B cell (primary cell): ENCODE data around the gene OR10K2. TPM values are rescaled to one million over a fixed set of nuclear protein-coding genes. Genes with fewer than 3 reads are reported as not detected.

ENCODE experiments used
- ATAC-seq: fragments of 200-7000 bp; cut with Tn5 transposase; one replicate; pipeline ENCODE4 v1.10.0; 2021; ENCODE audit warnings: low read depth, mild to moderate bottlenecking, moderate number of reproducible peaks, moderate library complexity
- CTCF ChIA-PET: fragments of 350-600 bp; sonication (Branson Sonifier 250); formaldehyde crosslinking; loops from one replicate; lab custom pipeline; 2021; ENCODE audit warnings: antibody characterized with exemption, inconsistent platforms; lab: Charles Lee
- POLR2A ChIA-PET: fragments of 350-600 bp; sonication (Branson Sonifier 250); formaldehyde crosslinking; loops from one replicate; lab custom pipeline; 2021; ENCODE audit warnings: antibody characterized with exemption; lab: Charles Lee
- DNase-seq: peaks from one replicate; pipeline ENCODE4 v3.0.0; 2013
- H2AFZ ChIP-seq: 2 replicates; pipeline ENCODE4 v1.6.1; 2012; ENCODE audit warnings: mild to moderate bottlenecking, low read depth, low read length; ENCODE audit not compliant: insufficient read depth, poor library complexity, severe bottlenecking
- H3K27ac ChIP-seq, 2 donors: 1 replicate in 1 of 2; 2 replicates in 1 of 2; pipeline ENCODE4 v1.5.1; 2012 to 2013; ENCODE audit warnings: low read length in 2 of 2, mild to moderate bottlenecking in 2 of 2, moderate library complexity in 1 of 2
- H3K27me3 ChIP-seq, 4 experiments: fragments of 200-600 bp in 1 of 4; sonication (generic) in 1 of 4; replicated peaks in 1 of 4; 1 replicate in 2 of 4; 2 replicates in 2 of 4; pipeline versions ENCODE4 v1.6.1 to v1.7.0; 2013 to 2016; ENCODE audit warnings: low read length in 3 of 4, mild to moderate bottlenecking in 2 of 4, mixed read lengths in 1 of 4, moderate library complexity in 1 of 4; ENCODE audit not compliant: insufficient read depth in 4 of 4, control insufficient read depth in 3 of 4; ENCODE audit errors: control extremely low read depth in 1 of 4
- H3K36me3 ChIP-seq, 2 experiments: replicated peaks in 1 of 2; 1 replicate in 1 of 2; 2 replicates in 1 of 2; pipeline versions ENCODE4 v1.6.1 to v1.7.1; 2013; ENCODE audit warnings: low read length in 1 of 2; ENCODE audit not compliant: insufficient read depth in 2 of 2, control insufficient read depth in 1 of 2; ENCODE audit errors: control extremely low read depth in 1 of 2, extremely low read depth in 1 of 2
- H3K4me1 ChIP-seq, 2 donors: fragments of 200-600 bp in 1 of 2; sonication (generic) in 1 of 2; 1 replicate in 1 of 2; 2 replicates in 1 of 2; pipeline versions ENCODE4 v1.5.1 to v1.6.1; 2013 to 2017; ENCODE audit warnings: low read length in 2 of 2; ENCODE audit not compliant: control insufficient read depth in 2 of 2, insufficient read depth in 2 of 2
- H3K4me2 ChIP-seq: replicated peaks from 2 replicates; pipeline ENCODE3; 2012; ENCODE audit warnings: mild to moderate bottlenecking, low read depth, low read length; ENCODE audit not compliant: poor library complexity, severe bottlenecking
- H3K4me3 ChIP-seq, 5 experiments: fragments of 200-600 bp in 1 of 5; sonication (generic) in 1 of 5; 1 replicate in 3 of 5; 2 replicates in 2 of 5; pipeline versions ENCODE4 v1.5.1 to v1.7.0; 2011 to 2016; ENCODE audit warnings: low read length in 4 of 5, mild to moderate bottlenecking in 4 of 5, low read depth in 2 of 5, control low read depth in 1 of 5, moderate library complexity in 1 of 5; ENCODE audit not compliant: insufficient read depth in 1 of 5; ENCODE audit errors: control extremely low read depth in 1 of 5, extremely low read depth in 1 of 5
- H3K79me2 ChIP-seq: fragments of 200-600 bp; sonication (generic); one replicate; pipeline ENCODE4 v1.6.0; 2016; ENCODE audit warnings: low read length; ENCODE audit not compliant: control insufficient read depth, insufficient read depth
- H3K9ac ChIP-seq: fragments of 200-600 bp; sonication (generic); 2 replicates; pipeline ENCODE4 v1.6.1; 2017; ENCODE audit warnings: mild to moderate bottlenecking, low read length, moderate library complexity
- H3K9me3 ChIP-seq, 3 donors: one replicate each; pipeline versions ENCODE4 v1.6.1 to v1.7.1; 2013; ENCODE audit warnings: low read length in 2 of 3; ENCODE audit not compliant: control insufficient read depth in 2 of 3, insufficient read depth in 1 of 3; ENCODE audit errors: control extremely low read depth in 1 of 3
- H4K20me1 ChIP-seq: 2 replicates; pipeline ENCODE4 v1.6.0; 2012; ENCODE audit warnings: mild to moderate bottlenecking, low read length; ENCODE audit not compliant: insufficient read depth, control insufficient read depth, poor library complexity, severe bottlenecking
- H3K27ac Mint-ChIP-seq: one replicate; pipeline ENCODE4 v1.8.0; 2021; ENCODE audit warnings: mixed read lengths
- H3K27me3 Mint-ChIP-seq: one replicate; pipeline ENCODE4 v1.8.0; 2021; ENCODE audit warnings: mixed read lengths
- H3K4me1 Mint-ChIP-seq: one replicate; pipeline ENCODE4 v1.8.0; 2021; ENCODE audit warnings: mixed read lengths
- H3K4me3 Mint-ChIP-seq: one replicate; pipeline ENCODE4 v1.8.0; 2021; ENCODE audit warnings: mixed read lengths
- H3K9me3 Mint-ChIP-seq: one replicate; pipeline ENCODE4 v1.8.0; 2022; ENCODE audit warnings: mixed read lengths; ENCODE audit not compliant: insufficient read depth
- CTCF ChIP-seq: fragments of 200-600 bp; IDR thresholded peaks from one replicate; pipeline ENCODE4 v1.8.0; 2022; ENCODE audit warnings: antibody characterized with exemption, mild to moderate bottlenecking
- EZH2 ChIP-seq: IDR thresholded peaks from 2 replicates; pipeline ENCODE4 v1.6.1; 2012; ENCODE audit warnings: borderline replicate concordance, low read depth, mild to moderate bottlenecking, moderate library complexity, low read length; ENCODE audit not compliant: insufficient read depth, poor library complexity, severe bottlenecking
- WGBS: methylation state at CpG from one replicate; pipeline ENCODE4 v1.1.5; 2013; ENCODE audit warnings: missing lambda C conversion rate; ENCODE audit not compliant: insufficient coverage; 5-methylcytosine and 5-hydroxymethylcytosine counted together
- intact Hi-C: fragments of 100-400 bp; cut with micrococcal nuclease; formaldehyde crosslinking; loops from one replicate; pipeline ENCODE4 v1.10.0; 2022
- polyA plus RNA-seq: library from polyadenylated mRNA; depleted of rRNA; stranded (reverse); fragments of >200 nt; gene quantifications from 2 replicates; pipeline ENCODE4 v1.2.3, GENCODE V29; 2012
- total RNA-seq, 2 donors: library from RNA; stranded (reverse); fragments of 120-200 nt in 1 of 2; gene quantifications; 1 replicate in 1 of 2; 2 replicates in 1 of 2; pipeline versions ENCODE4 v1.2.3 to v1.2.4, GENCODE V29; 2013 to 2022

OR10K2 gene
- total and polyA plus RNA-seq, 2 donors (not counting 1 experiment from before 2014, with no cell fraction given): not detected

GRCh38 chr1:158407092-158407491 is 18.9 kb downstream of the OR10K2 start:
- ChIA-PET CTCF (no interaction called here), POLR2A (no interaction called here)
- H3K4me2 ChIP-seq: no peak overlapping the region
- no peaks in the 10 kb centered on the region for H3K36me3 ChIP-seq
- H3K9me3 Mint-ChIP-seq: no peaks in the 10 kb centered on the region
- no peak overlapping the region for H3K4me3 Mint-ChIP-seq
- no peak overlapping the region for H3K27ac ChIP-seq
- no peaks in the 10 kb centered on the region for H3K27me3 Mint-ChIP-seq
- no peak overlapping the region for H3K27ac Mint-ChIP-seq
- H3K9ac ChIP-seq: no peak overlapping the region
- no peaks in the 10 kb centered on the region for H3K79me2 ChIP-seq
- no peaks in the 10 kb centered on the region for H4K20me1 ChIP-seq
- H3K4me1 Mint-ChIP-seq: no peaks in the 10 kb centered on the region
- no peaks in the 10 kb centered on the region for H3K9me3 ChIP-seq
- ATAC-seq (no peak), DNase-seq (no peak)
- TF ChIP-seq EZH2: no peak
- no peak for TF ChIP-seq CTCF
- H2AFZ ChIP-seq: no peak overlapping the region
- WGBS: 100% methylated on average over 1 of the region's 5 CpGs
- no peaks in the 10 kb centered on the region for H3K4me1 ChIP-seq
- no peaks in the 10 kb centered on the region for H3K27me3 ChIP-seq
- intact Hi-C loops: no loop called here
- no peak overlapping the region for H3K4me3 ChIP-seq

- Histone ChIP-seq H3K36me3 (no peaks in the 10 kb centered on the region), H3K79me2 (no peaks in the 10 kb centered on the region), H3K9ac (no peak overlapping the region), H3K4me2 (no peak overlapping the region), H3K9me3 (no peaks in the 10 kb centered on the region), H4K20me1 (no peaks in the 10 kb centered on the region), H2AFZ (no peak overlapping the region), H3K27ac (no peak overlapping the region), H3K4me3 (no peak overlapping the region), H3K27me3 (no peaks in the 10 kb centered on the region), H3K4me1 (peaks cover 0 to under 1% of the 10 kb centered on the region in 2 donors)
- no peak overlapping the region for H3K4me3 Mint-ChIP-seq
- peaks cover 1% of the 10 kb centered on the region for H3K4me1 Mint-ChIP-seq
- intact Hi-C loops: no loop called here
- ChIA-PET POLR2A (no interaction called here), CTCF (interaction anchor here (0.8 kb wide), 1 partner anchor 437 kb away, joined by 3 read pairs; no protein-coding TSS in a partner anchor)
- 96% methylated on average over 3 of the region's 3 CpGs for WGBS
- DNase-seq (no peak), ATAC-seq (no peak)
- no peaks in the 10 kb centered on the region for H3K9me3 Mint-ChIP-seq
- no peaks in the 10 kb centered on the region for H3K27me3 Mint-ChIP-seq
- H3K27ac Mint-ChIP-seq: no peak overlapping the region
- TF ChIP-seq CTCF: no peak
- TF ChIP-seq EZH2: no peak
Measured at GRCh38 chr1:158400871-158401270, 25.2 kb downstream of the OR10K2 start.
